Measurements from ENCODE around the gene RPS28. TPM values are rescaled to one million over a fixed set of nuclear protein-coding genes. Genes with fewer than 3 reads are reported as not detected.

RPS28 gene
- total RNA-seq, 1 experiment from 2014 or later = 2,594 TPM

- ChIA-PET POLR2A (ENCODE audit: unreplicated experiment) (no interaction called here), CTCF (no interaction called here)
- Histone ChIP-seq H3K9me2 (replicated peaks; ENCODE audit: low read length) (no peaks in the 10 kb centered on the region), H3K9ac (ENCODE audit: low read length) (no peak overlapping the region), H3K9me3 (ENCODE audit: low read length) (no peaks in the 10 kb centered on the region), H3K79me2 (ENCODE audit: low read length) (no peaks in the 10 kb centered on the region), H2AFZ (ENCODE audit: low read length) (no peak overlapping the region), H3K4me2 (ENCODE audit: low read length) (no peak overlapping the region), H3F3A (ENCODE audit: low read length, unreplicated experiment) (no peaks in the 10 kb centered on the region), H3K27me3 (ENCODE audit: low read length) (no peaks in the 10 kb centered on the region), H3K27ac (ENCODE audit: low read length) (no peak overlapping the region), H3K36me3 (ENCODE audit: low read depth, low read length) (no peaks in the 10 kb centered on the region), H3K4me3 (ENCODE audit: low read length) (no peak overlapping the region), H3K4me1 (ENCODE audit: insufficient read depth, low read length) (peaks cover 16% of the 10 kb centered on the region), H4K20me1 (ENCODE audit: low read length) (no peaks in the 10 kb centered on the region)
- BruUV-seq (replicated peaks) = no TSS peak
- no peak for ATAC-seq
- intact Hi-C loops (cut with micrococcal nuclease) = no loop called here
- no peak for DNase-seq
- TF ChIP-seq CTCF (conservative IDR thresholded peaks at IDR 0.05; ENCODE audit: low read depth, low read length) = no peak
- TF ChIP-seq EZH2phosphoT487 (IDR thresholded peaks at IDR 0.05; ENCODE audit: borderline replicate concordance, low read length) = no peak
- TF ChIP-seq EZH2 (IDR thresholded peaks at IDR 0.05; ENCODE audit: low read length, unreplicated experiment) = no peak
Observed at GRCh38 chr19:8370176-8371010, 49.1 kb downstream of the RPS28 start.

DNA sequence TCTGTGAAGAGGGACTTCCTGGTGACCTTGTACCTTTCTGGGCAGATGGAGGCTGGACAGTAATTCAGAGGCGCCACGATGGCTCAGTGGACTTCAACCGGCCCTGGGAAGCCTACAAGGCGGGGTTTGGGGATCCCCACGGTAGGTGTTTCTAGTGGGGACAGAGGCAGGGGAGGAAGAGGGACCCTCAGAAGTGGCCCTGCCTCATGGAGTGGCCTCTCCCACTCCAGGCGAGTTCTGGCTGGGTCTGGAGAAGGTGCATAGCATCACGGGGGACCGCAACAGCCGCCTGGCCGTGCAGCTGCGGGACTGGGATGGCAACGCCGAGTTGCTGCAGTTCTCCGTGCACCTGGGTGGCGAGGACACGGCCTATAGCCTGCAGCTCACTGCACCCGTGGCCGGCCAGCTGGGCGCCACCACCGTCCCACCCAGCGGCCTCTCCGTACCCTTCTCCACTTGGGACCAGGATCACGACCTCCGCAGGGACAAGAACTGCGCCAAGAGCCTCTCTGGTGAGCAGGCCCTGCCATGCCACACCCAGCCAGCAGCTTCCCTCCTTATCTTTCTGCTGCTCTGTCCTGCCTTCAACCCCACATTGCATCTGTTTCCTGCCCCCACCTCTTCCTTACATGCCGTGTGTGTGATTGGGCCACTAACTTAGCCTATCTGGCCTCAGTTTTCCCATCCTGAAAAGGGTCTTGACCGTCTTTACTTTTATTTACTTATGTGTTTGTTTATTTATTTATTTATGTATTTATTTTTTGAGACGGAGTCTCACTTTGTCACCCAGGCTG lies 49.9 kb downstream of the RPS28 start:
- no peak for TF ChIP-seq EZH2phosphoT487 (IDR thresholded peaks at IDR 0.05; ENCODE audit: borderline replicate concordance, low read length)
- TF ChIP-seq CTCF (conservative IDR thresholded peaks at IDR 0.05; ENCODE audit: low read depth, low read length) = no peak
- TF ChIP-seq EZH2 (IDR thresholded peaks at IDR 0.05; ENCODE audit: low read length, unreplicated experiment) = no peak
- Histone ChIP-seq H3K4me3 (ENCODE audit: low read length) (no peak overlapping the region), H3K36me3 (ENCODE audit: low read depth, low read length) (no peaks in the 10 kb centered on the region), H3K9me3 (ENCODE audit: low read length) (no peaks in the 10 kb centered on the region), H2AFZ (ENCODE audit: low read length) (no peak overlapping the region), H3K9ac (ENCODE audit: low read length) (no peak overlapping the region), H3K79me2 (ENCODE audit: low read length) (no peaks in the 10 kb centered on the region), H3K27me3 (ENCODE audit: low read length) (no peaks in the 10 kb centered on the region), H3K4me2 (ENCODE audit: low read length) (no peak overlapping the region), H3K27ac (ENCODE audit: low read length) (no peak overlapping the region), H4K20me1 (ENCODE audit: low read length) (no peaks in the 10 kb centered on the region), H3K4me1 (ENCODE audit: insufficient read depth, low read length) (peaks cover 16% of the 10 kb centered on the region), H3F3A (ENCODE audit: low read length, unreplicated experiment) (no peaks in the 10 kb centered on the region), H3K9me2 (replicated peaks; ENCODE audit: low read length) (no peaks in the 10 kb centered on the region)
- ChIA-PET POLR2A (ENCODE audit: unreplicated experiment) (no interaction called here), CTCF (no interaction called here)
- intact Hi-C loops (cut with micrococcal nuclease) = no loop called here
- BruUV-seq (replicated peaks) = no TSS peak
- no peak for ATAC-seq
- DNase-seq = no peak

Other genes starting within 250 kb of the RPS28 start
- under 0.01 TPM in 2 replicates for gene FBN3, start 171.9 kb upstream of the RPS28 start, total RNA-seq (2014; rRNA removed)
- 39.3 and 43.9 TPM in 2 replicates for gene CERS4, start 112.1 kb upstream of the RPS28 start, total RNA-seq (2014; rRNA removed)
- gene CD320, start 13.1 kb upstream of the RPS28 start, total RNA-seq (2014; rRNA removed) = 217 and 221 TPM in 2 replicates
- 98.5 and 144 TPM in 2 replicates for gene NDUFA7, start 121 bp upstream of the RPS28 start, total RNA-seq (2014; rRNA removed)
- 0.81 and 0.87 TPM in 2 replicates for gene KANK3, start 21.8 kb downstream of the RPS28 start, total RNA-seq (2014; rRNA removed)
- gene ANGPTL4, start 42.7 kb downstream of the RPS28 start, total RNA-seq (2014; rRNA removed) = 6.7 and 10.7 TPM in 2 replicates
- gene RAB11B, start 68.9 kb downstream of the RPS28 start, total RNA-seq (2014; rRNA removed) = 29.7 and 43.6 TPM in 2 replicates
- gene MARCHF2, start 91.8 kb downstream of the RPS28 start, total RNA-seq (2014; rRNA removed) = 58.6 and 58.7 TPM in 2 replicates
- 165 and 287 TPM in 2 replicates for gene HNRNPM, start 123.5 kb downstream of the RPS28 start, total RNA-seq (2014; rRNA removed)
- 0.52 TPM in 1 of 2 replicates, not detected in the other for gene PRAM1, start 181.1 kb downstream of the RPS28 start, total RNA-seq (2014; rRNA removed)
- gene ZNF414, start 192.7 kb downstream of the RPS28 start, total RNA-seq (2014; rRNA removed) = 4.6 and 4.7 TPM in 2 replicates

Data from PC-3 (cell line).